K562 (cell line): ENCODE data around the gene PGAM2. TPM values are rescaled to one million over a fixed set of nuclear protein-coding genes. Genes with fewer than 3 reads are reported as not detected.

Experiments used
- ATAC-seq: fragments of 200-7000 bp; cut with Tn5 transposase; 3 replicates; pipeline ENCODE4 v1.9.1; 2020; ENCODE audit warnings: moderate library complexity
- BruUV-seq: library from RNA; stranded (reverse); fragments of 400-500 nt; replicated peaks from 2 replicates; lab custom pipeline; 2021; lab: Mats Ljungman, UMichigan
- CTCF ChIA-PET: fragments of 300-600 bp; formaldehyde crosslinking; extraction: SDS; loops from one replicate; lab custom pipeline; 2021; ENCODE audit warnings: low intra/inter-chr PET ratio; lab: Yijun Ruan, JAX
- POLR2A ChIA-PET: fragments of 300-600, 350-650 bp; sonication (Branson Sonifier 250); formaldehyde crosslinking; extraction: SDS; loops from one replicate; lab custom pipeline; 2021; ENCODE audit warnings: antibody characterized with exemption, inconsistent platforms; lab: Yijun Ruan, JAX
- DNase-seq, 4 experiments: peaks; one replicate each; pipeline versions ENCODE4 v3.0.0 to v3.0.0-alpha.2; 2011 to 2018; ENCODE audit warnings: low spot score in 3 of 4, mixed read lengths in 3 of 4; ENCODE audit errors: extremely low read depth in 1 of 4
- FAIRE-seq: peaks from 2 replicates; lab custom pipeline; 2011; peaks lifted over from hg19 to GRCh38; lab: Jason Lieb, UNC
- H2AFZ ChIP-seq: 2 replicates; pipeline ENCODE4 v1.6.0; 2011; ENCODE audit warnings: low read depth, low read length, control low read depth, inconsistent platforms
- H3K27ac ChIP-seq: fragments of 200-600 bp; 3 replicates; pipeline ENCODE4 v1.8.0; 2011; ENCODE audit warnings: low read depth, mild to moderate bottlenecking, control low read depth, inconsistent platforms, low read length, moderate library complexity, mixed read lengths; ENCODE audit errors: extremely low read depth
- H3K27me3 ChIP-seq, 2 experiments: fragments of 300-600 bp in 1 of 2; 2 replicates in 1 of 2; 3 replicates in 1 of 2; pipeline versions ENCODE4 v1.6.0 to v1.8.0; 2011; ENCODE audit warnings: inconsistent platforms in 2 of 2, low read length in 2 of 2, mild to moderate bottlenecking in 1 of 2, mixed read lengths in 1 of 2, moderate library complexity in 1 of 2; ENCODE audit not compliant: control insufficient read depth in 2 of 2, insufficient read depth in 2 of 2
- H3K36me3 ChIP-seq: fragments of 300-600 bp; 3 replicates; pipeline ENCODE4 v1.8.0; 2011; ENCODE audit warnings: mild to moderate bottlenecking, low read length, inconsistent platforms; ENCODE audit not compliant: control insufficient read depth, insufficient read depth
- H3K4me1 ChIP-seq, 2 experiments: fragments of 200-600 bp in 1 of 2; replicated peaks in 1 of 2; 2 replicates in 1 of 2; 3 replicates in 1 of 2; pipeline versions ENCODE4 v1.5.1 to v1.8.0; 2011; ENCODE audit warnings: inconsistent platforms in 2 of 2, low read length in 2 of 2, mild to moderate bottlenecking in 1 of 2, mixed read lengths in 1 of 2, moderate library complexity in 1 of 2; ENCODE audit not compliant: control insufficient read depth in 2 of 2, insufficient read depth in 2 of 2
- H3K4me2 ChIP-seq: 2 replicates; pipeline ENCODE4 v1.6.1; 2011; ENCODE audit warnings: low read length, control low read depth, inconsistent platforms, mixed read lengths; ENCODE audit not compliant: insufficient read depth
- H3K4me3 ChIP-seq: fragments of 200-600 bp; sonication (generic), shearing (Covaris generic); 2 replicates; pipeline ENCODE4 v1.5.1; 2016; ENCODE audit warnings: control low read depth, inconsistent platforms
- H3K79me2 ChIP-seq: fragments of 200-600 bp; 3 replicates; pipeline ENCODE4 v1.8.0; 2011; ENCODE audit warnings: low read length, inconsistent platforms; ENCODE audit not compliant: control insufficient read depth, insufficient read depth
- H3K9ac ChIP-seq, 2 experiments: 2 replicates each; pipeline versions ENCODE4 v1.6.0 to v1.6.1; 2011; ENCODE audit warnings: low read depth in 2 of 2, low read length in 2 of 2, control low read depth in 1 of 2, inconsistent platforms in 1 of 2, mild to moderate bottlenecking in 1 of 2, mixed read lengths in 1 of 2; ENCODE audit not compliant: insufficient read depth in 1 of 2
- H3K9me1 ChIP-seq: one replicate; pipeline ENCODE4 v1.6.0; 2011; ENCODE audit warnings: inconsistent platforms, mild to moderate bottlenecking, low read length, moderate library complexity; ENCODE audit not compliant: control insufficient read depth, insufficient read depth
- H3K9me3 ChIP-seq: replicated peaks from 2 replicates; pipeline ENCODE4 v1.5.1; 2011; ENCODE audit warnings: low read depth, low read length, inconsistent platforms; ENCODE audit not compliant: control insufficient read depth, insufficient read depth
- H4K20me1 ChIP-seq: replicated peaks from 2 replicates; pipeline ENCODE4 v1.6.1; 2011; ENCODE audit warnings: low read length, inconsistent platforms, mixed read lengths; ENCODE audit not compliant: control insufficient read depth, insufficient read depth
- BCL6 ChIP-seq: fragments of 250-450 bp; sonication (Bioruptor Pico); IDR thresholded peaks from 2 replicates; pipeline ENCODE4 v1.4.0; 2020
- CHD1 ChIP-seq: fragments of 200-600 bp; sonication (generic); IDR thresholded peaks from one replicate; pipeline ENCODE4 v1.6.1; 2012; ENCODE audit warnings: mild to moderate bottlenecking, moderate library complexity, low read length, inconsistent platforms
- FUS ChIP-seq: fragments of 200-400 bp; formaldehyde crosslinking; optimal IDR thresholded peaks from 2 replicates; pipeline ENCODE3; 2017; ENCODE audit warnings: low read depth, low read length
- GABPB1 ChIP-seq: sonication (generic); formaldehyde crosslinking; IDR thresholded peaks from 2 replicates; pipeline ENCODE4 v1.8.0; 2022; ENCODE audit warnings: mild to moderate bottlenecking, missing genetic modification reagents
- HDAC2 ChIP-seq: fragments of 450-650 bp; IDR thresholded peaks from 2 replicates; pipeline ENCODE4 v1.6.1; 2016; ENCODE audit warnings: mild to moderate bottlenecking
- IRF2 ChIP-seq: sonication (generic); formaldehyde crosslinking; IDR thresholded peaks from 2 replicates; pipeline ENCODE4 v1.8.1; 2022; ENCODE audit warnings: mild to moderate bottlenecking, missing genetic modification reagents
- RBM15 ChIP-seq: fragments of 200-400 bp; formaldehyde crosslinking; IDR thresholded peaks from 2 replicates; pipeline ENCODE4 v1.6.1; 2018; ENCODE audit warnings: mild to moderate bottlenecking, low read length, moderate library complexity; ENCODE audit not compliant: insufficient read depth
- RBM22 ChIP-seq: fragments of 200-400 bp; formaldehyde crosslinking; IDR thresholded peaks from 2 replicates; pipeline ENCODE4 v1.6.1; 2018; ENCODE audit warnings: low read length, low read depth; ENCODE audit not compliant: poor library complexity, severe bottlenecking
- SIX5 ChIP-seq, 2 experiments: IDR thresholded peaks; 2 replicates each; pipeline ENCODE4 v1.6.1; 2011; ENCODE audit warnings: low read length in 2 of 2, borderline replicate concordance in 1 of 2, low read depth in 1 of 2, mild to moderate bottlenecking in 1 of 2, moderate library complexity in 1 of 2; ENCODE audit not compliant: insufficient read depth in 1 of 2
- SMARCE1 ChIP-seq: fragments of 450-650 bp; IDR thresholded peaks from 2 replicates; pipeline ENCODE4 v1.7.1; 2016; ENCODE audit warnings: mild to moderate bottlenecking
- ZNF263 ChIP-seq: sonication (generic); formaldehyde crosslinking; IDR thresholded peaks from 2 replicates; pipeline ENCODE4 v1.8.0; 2022; ENCODE audit warnings: mild to moderate bottlenecking, missing genetic modification reagents, borderline replicate concordance
- ZNF668 ChIP-seq: fragments of 250-450 bp; sonication (Bioruptor Pico); IDR thresholded peaks from 2 replicates; pipeline ENCODE4 v1.8.0; 2022; ENCODE audit warnings: mild to moderate bottlenecking, inconsistent platforms
- WGBS: fragments of 100-300 bp; shearing (Covaris generic); methylation state at CpG from one replicate; pipeline ENCODE4 v1.1.6; 2016; ENCODE audit warnings: low coverage, mixed read lengths; ENCODE audit not compliant: insufficient coverage; ENCODE audit errors: missing lambda C conversion rate; 5-methylcytosine and 5-hydroxymethylcytosine counted together
- in situ Hi-C: fragments of 300-500 bp; cut with MboI; formaldehyde crosslinking; loops from 4 replicates; pipeline ENCODE4 v1.15.0; 2018; ENCODE audit warnings: inconsistent platforms, mixed read lengths
- intact Hi-C: fragments of 100-400 bp; cut with micrococcal nuclease; formaldehyde crosslinking; loops from 2 replicates; pipeline ENCODE4 v1.14.2; 2022
- polyA plus RNA-seq, 8 experiments: library from polyadenylated mRNA; depleted of rRNA in 4 of 8; stranded (reverse) in 5 of 8; unstranded in 3 of 8; fragments of >200 nt; fragmentation: Nextera tagmentation in 2 of 8; fragmentation: Illumina TruSeq in 1 of 8; extraction: Ambion mirVana in 2 of 8; extraction: Trizol in 1 of 8; gene quantifications; 2 replicates each; pipeline versions ENCODE4 v1.2.1 to v1.2.3, GENCODE V29; 2011 to 2014; ENCODE audit warnings: inconsistent platforms in 1 of 8, missing spikeins in 1 of 8
- total RNA-seq, 7 experiments: library from RNA; depleted of rRNA in 6 of 7; stranded (reverse); fragments of >200 nt in 6 of 7; fragmentation: Illumina TruSeq in 2 of 7; extraction: Trizol in 2 of 7; gene quantifications; 2 replicates each; pipeline versions ENCODE4 v1.2.1 to v1.2.3, GENCODE V29; 2011 to 2021; ENCODE audit warnings: low replicate concordance in 1 of 7
- TF ChIP-seq, protein P1 (sequence below): fragments of 450-650 bp; formaldehyde crosslinking; IDR thresholded peaks from 2 replicates; pipeline ENCODE4 v1.4.0; 2020; ENCODE audit warnings: mild to moderate bottlenecking, moderate library complexity
- TF ChIP-seq, protein P2 (sequence below): fragments of 450-650 bp; formaldehyde crosslinking; conservative IDR thresholded peaks from 2 replicates; pipeline ENCODE4 v1.4.0; 2022; ENCODE audit warnings: mild to moderate bottlenecking, missing genetic modification characterization
- TF ChIP-seq, protein P3 (sequence below): fragments of 450-650 bp; IDR thresholded peaks from 2 replicates; pipeline ENCODE4 v1.6.1; 2018; ENCODE audit not compliant: partially characterized antibody
- TF ChIP-seq, protein P4 (sequence below): fragments of 250-450 bp; sonication (Bioruptor Pico); IDR thresholded peaks from 2 replicates; pipeline ENCODE4 v1.8.0; 2021; ENCODE audit warnings: mild to moderate bottlenecking, moderate library complexity

PGAM2 gene
- total and polyA plus RNA-seq, 9 of the 15 experiments (the other 6 are each of a cell fraction or from before 2014, with no cell fraction given): not detected

DNA sequence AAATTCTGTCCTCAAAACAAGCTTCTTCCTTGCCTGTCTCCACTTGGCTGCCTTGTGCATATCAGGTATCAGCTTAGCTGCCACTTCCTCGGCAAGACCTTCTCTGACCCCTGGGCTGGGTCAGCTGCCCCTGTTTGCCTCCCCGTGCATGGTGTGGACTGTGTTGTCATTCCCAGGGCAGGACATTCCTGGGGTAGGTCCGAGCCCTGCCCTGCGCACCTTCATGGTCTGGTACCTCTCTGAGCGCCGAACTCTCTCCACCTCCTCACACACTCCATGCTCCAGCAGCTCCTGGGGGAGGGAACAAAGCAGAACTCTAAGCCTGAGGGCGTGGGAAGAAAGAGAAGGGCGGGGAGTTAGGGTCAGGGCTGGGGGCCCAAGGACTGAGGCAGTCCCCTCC, 13.2 kb upstream of the PGAM2 start:
- no peak for FAIRE-seq
- in situ Hi-C loops: no loop called here
- ATAC-seq: no peak
- ChIA-PET CTCF (no interaction called here), POLR2A (interaction anchor here (0.6 to 0.8 kb wide), 3 partner anchors 10 to 24 kb away, joined by 3 to 4 read pairs (median 3); no protein-coding TSS in a partner anchor)
- H3K4me1 ChIP-seq: peaks cover 9 to 39% of the 10 kb centered on the region in 2 experiments; a peak in 4 of 5 replicates
- peaks cover 24% of the 10 kb centered on the region for H4K20me1 ChIP-seq
- H2AFZ ChIP-seq: no peak overlapping the region
- DNase-seq: no peak
- H3K9me3 ChIP-seq: no peaks in the 10 kb centered on the region
- no peaks in the 10 kb centered on the region for H3K27me3 ChIP-seq
- no peaks in the 10 kb centered on the region for H3K9me1 ChIP-seq
- H3K36me3 ChIP-seq: peaks cover 29% of the 10 kb centered on the region; the same call in 2 of the 3 replicates
- no peak overlapping the region for H3K9ac ChIP-seq
- H3K79me2 ChIP-seq: no peaks in the 10 kb centered on the region
- no peak overlapping the region for H3K27ac ChIP-seq
- intact Hi-C loops: no loop called here
- no peak overlapping the region for H3K4me3 ChIP-seq
- WGBS: 60% methylated on average over 4 of the region's 8 CpGs
- no TSS peak for BruUV-seq
- no peak overlapping the region for H3K4me2 ChIP-seq
- TF ChIP-seq CHD1: no peak
- TF ChIP-seq, protein P1, sequence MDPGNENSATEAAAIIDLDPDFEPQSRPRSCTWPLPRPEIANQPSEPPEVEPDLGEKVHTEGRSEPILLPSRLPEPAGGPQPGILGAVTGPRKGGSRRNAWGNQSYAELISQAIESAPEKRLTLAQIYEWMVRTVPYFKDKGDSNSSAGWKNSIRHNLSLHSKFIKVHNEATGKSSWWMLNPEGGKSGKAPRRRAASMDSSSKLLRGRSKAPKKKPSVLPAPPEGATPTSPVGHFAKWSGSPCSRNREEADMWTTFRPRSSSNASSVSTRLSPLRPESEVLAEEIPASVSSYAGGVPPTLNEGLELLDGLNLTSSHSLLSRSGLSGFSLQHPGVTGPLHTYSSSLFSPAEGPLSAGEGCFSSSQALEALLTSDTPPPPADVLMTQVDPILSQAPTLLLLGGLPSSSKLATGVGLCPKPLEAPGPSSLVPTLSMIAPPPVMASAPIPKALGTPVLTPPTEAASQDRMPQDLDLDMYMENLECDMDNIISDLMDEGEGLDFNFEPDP: no peak
- TF ChIP-seq IRF2 (CRISPR knock-in tag): no peak
- TF ChIP-seq RBM15: no peak
- no peak for TF ChIP-seq HDAC2
- no peak for TF ChIP-seq RBM22
- no peak for TF ChIP-seq SIX5 (IDR thresholded peaks at IDR 0.05; ENCODE audit: borderline replicate concordance in 1 of 2, insufficient read depth in 1 of 2, low read depth in 1 of 2, low read length in 2 of 2)
- TF ChIP-seq GABPB1 (CRISPR knock-in tag): no peak
- TF ChIP-seq ZNF668 (CRISPR knock-in tag): no peak
- TF ChIP-seq ZNF263 (CRISPR knock-in tag): no peak
- TF ChIP-seq, protein P2, sequence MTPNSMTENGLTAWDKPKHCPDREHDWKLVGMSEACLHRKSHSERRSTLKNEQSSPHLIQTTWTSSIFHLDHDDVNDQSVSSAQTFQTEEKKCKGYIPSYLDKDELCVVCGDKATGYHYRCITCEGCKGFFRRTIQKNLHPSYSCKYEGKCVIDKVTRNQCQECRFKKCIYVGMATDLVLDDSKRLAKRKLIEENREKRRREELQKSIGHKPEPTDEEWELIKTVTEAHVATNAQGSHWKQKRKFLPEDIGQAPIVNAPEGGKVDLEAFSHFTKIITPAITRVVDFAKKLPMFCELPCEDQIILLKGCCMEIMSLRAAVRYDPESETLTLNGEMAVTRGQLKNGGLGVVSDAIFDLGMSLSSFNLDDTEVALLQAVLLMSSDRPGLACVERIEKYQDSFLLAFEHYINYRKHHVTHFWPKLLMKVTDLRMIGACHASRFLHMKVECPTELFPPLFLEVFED (CRISPR knock-in tag): no peak
- TF ChIP-seq, protein P3, sequence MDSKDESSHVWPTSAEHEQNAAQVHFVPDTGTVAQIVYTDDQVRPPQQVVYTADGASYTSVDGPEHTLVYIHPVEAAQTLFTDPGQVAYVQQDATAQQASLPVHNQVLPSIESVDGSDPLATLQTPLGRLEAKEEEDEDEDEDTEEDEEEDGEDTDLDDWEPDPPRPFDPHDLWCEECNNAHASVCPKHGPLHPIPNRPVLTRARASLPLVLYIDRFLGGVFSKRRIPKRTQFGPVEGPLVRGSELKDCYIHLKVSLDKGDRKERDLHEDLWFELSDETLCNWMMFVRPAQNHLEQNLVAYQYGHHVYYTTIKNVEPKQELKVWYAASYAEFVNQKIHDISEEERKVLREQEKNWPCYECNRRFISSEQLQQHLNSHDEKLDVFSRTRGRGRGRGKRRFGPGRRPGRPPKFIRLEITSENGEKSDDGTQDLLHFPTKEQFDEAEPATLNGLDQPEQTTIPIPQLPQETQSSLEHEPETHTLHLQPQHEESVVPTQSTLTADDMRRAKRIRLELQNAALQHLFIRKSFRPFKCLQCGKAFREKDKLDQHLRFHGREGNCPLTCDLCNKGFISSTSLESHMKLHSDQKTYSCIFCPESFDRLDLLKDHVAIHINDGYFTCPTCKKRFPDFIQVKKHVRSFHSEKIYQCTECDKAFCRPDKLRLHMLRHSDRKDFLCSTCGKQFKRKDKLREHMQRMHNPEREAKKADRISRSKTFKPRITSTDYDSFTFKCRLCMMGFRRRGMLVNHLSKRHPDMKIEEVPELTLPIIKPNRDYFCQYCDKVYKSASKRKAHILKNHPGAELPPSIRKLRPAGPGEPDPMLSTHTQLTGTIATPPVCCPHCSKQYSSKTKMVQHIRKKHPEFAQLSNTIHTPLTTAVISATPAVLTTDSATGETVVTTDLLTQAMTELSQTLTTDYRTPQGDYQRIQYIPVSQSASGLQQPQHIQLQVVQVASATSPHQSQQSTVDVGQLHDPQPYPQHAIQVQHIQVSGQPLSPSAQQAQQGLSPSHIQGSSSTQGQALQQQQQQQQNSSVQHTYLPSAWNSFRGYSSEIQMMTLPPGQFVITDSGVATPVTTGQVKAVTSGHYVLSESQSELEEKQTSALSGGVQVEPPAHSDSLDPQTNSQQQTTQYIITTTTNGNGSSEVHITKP: no peak
- no peak for TF ChIP-seq BCL6
- TF ChIP-seq SMARCE1: no peak
- TF ChIP-seq, protein P4, sequence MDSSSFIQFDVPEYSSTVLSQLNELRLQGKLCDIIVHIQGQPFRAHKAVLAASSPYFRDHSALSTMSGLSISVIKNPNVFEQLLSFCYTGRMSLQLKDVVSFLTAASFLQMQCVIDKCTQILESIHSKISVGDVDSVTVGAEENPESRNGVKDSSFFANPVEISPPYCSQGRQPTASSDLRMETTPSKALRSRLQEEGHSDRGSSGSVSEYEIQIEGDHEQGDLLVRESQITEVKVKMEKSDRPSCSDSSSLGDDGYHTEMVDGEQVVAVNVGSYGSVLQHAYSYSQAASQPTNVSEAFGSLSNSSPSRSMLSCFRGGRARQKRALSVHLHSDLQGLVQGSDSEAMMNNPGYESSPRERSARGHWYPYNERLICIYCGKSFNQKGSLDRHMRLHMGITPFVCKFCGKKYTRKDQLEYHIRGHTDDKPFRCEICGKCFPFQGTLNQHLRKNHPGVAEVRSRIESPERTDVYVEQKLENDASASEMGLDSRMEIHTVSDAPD (CRISPR knock-in tag): no peak
- no peak for TF ChIP-seq FUS
